D341Med (cell line): ENCODE measurements around the gene CDH4.

Experiments used
- DNase-seq: peaks from one replicate; pipeline ENCODE4 v3.0.0; 2012; ENCODE audit warnings: low spot score

CDH4 gene

DNA sequence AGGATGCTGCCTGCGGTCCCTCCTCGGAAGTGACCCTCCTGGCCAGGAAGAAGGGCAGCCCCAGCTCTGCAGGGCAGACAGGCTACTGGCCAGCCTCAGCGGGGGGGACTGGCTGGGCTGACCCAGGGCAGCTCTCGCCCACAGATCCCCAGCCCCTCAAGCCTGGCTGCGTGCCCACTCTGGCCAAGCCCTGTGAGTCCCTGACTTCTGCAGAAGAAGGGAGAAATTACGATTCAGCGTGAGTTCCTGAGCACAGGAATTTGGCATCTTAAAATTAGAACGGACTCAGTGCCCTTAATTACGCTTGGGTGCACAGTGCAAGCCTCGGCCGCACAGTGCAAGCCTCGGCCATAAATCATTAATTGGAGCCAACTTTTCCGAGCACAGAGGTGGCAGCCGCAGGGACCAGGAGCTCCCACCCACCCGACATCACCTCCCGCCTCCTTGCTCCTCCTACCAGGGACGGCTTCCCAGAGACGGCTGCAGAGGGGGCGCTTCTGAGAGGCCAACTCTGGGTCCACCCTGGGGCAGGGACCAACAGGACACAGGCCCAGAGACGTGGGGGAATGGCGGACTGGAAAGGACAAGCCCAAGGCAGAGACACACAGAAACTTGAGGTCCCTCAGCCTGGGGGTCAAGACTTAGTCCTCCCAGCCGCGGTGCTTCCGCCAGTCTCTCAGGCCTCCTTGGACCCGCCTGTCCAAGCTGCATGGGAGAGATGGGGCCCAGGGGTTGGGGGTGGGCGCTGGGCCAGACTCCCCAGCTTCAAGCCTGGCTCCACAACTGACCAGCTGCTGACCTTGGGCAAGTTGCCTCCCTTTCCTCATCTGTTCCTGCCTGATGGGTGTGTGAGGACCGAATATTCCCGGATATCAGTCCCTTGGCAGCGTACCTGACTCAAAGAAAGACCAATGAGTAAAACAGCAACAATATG, 648.2 kb downstream of the CDH4 start:
- DNase-seq, result no peak

DNA sequence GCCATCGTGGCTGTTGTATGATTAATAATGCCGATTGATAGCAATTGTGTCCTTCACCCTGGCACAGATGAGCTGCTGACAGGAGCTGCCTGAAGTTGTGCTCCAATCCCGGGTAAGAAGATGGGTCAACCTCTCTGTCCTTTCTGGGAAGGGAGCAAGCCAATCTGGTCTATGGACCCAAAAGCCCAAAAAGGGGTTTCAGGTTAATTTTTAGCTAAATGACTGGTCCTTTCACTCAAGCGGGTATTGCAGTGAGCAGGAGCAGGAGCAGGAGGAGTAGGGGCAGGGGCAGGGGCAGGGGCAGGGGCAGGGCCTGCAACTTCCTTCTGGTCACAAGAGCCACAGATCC, 648.9 kb downstream of the CDH4 start:
- no peak for DNase-seq

GRCh38 chr20:61901392-61902220, 649.5 kb downstream of the CDH4 start:
- DNase-seq, result no peak

DNA sequence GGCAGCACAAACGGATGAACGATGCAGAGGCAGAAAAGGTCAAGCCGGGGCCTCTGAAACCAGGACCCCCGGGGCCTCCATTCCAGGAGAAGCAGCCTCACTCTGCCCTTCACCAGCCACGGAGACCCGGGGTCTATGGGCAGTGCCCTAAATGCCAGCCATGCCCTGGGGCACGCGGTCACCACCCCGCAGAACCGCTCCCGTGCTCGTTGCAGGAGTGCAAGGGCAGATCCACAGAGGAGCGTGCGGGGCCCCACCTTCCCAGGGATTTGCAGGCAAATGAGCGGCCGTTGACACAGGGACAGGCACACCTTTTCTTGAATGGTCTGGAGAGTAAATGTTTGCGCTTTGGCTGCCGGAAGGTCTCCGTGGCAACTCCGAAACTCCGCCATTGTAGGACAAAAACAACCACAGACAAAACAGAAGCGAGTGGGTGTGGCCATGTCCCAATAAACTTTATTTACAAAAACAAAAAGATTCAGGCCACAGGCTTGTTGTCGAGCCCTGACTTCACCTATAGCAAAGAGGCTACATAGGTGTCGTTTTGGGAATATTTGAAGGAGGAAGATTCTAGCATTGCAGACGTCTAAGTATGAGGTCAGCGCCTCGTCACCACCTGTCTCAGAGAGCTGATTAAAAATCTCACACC, 650.3 kb downstream of the CDH4 start:
- no peak for DNase-seq

GRCh38 chr20:61903575-61904340, 651.7 kb downstream of the CDH4 start:
- DNase-seq, result no peak

GRCh38 chr20:61904456-61904855, 652.4 kb downstream of the CDH4 start:
- no peak for DNase-seq

DNA sequence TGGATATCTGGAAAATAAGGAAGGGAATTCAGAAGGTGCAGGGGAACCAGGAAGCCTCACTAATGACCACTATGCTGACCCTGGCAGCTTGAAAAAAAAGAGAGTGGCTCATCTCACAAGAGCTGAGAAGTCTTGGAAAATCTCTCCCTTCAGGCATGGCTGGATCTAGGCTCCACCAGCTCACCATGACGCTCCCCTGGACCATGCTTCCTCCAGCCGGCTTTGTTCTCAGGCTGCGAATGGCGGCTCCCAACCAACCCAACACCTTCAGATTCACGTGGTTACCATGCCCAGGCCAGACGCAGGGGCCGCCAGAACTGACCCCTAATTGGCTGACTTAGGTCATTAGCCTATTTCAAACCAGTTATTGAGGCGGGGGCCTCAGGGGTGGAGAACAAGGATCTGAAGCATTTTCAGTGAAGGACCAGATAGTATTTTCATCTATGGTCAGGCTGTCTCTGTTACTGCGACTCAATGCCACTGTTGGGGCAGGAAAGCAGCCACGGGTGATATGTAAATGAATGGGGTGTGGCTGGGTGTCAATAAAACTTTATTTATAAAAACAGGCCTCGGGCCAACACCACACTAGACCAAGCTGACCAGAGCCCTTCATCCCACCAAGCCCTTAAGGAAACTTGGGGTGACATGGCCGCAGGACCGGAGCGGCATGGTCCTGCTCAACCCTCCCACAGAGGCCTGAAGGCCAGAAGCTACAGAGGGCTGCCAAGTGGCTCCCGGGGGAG, 653.9 kb downstream of the CDH4 start:
- no peak for DNase-seq

- no peak for DNase-seq
These were observed 655.2 kb downstream of the CDH4 start for GRCh38 chr20:61907081-61907891.

- no peak for DNase-seq
These were observed 656.3 kb downstream of the CDH4 start for GRCh38 chr20:61908057-61909026.

DNA sequence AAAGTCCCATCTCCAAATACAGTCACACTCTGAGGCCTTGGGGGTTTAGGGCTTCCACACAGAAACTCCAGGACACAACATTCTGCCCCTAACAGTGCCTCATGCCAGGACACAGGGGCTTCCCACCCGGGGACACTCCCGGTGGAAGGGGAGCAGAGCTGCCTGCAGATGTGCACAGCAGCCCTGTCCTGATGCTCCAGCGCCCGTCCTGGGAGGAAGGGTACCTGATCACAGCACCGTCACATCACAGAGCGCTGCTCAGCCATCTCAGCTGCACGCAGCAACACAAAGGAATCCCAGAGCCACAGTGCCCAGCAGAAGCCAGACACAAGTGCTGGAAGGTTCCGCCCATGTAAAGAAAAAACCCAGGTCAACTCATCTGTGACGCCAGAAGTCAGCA, 657.0 kb downstream of the CDH4 start:
- no peak for DNase-seq

DNA sequence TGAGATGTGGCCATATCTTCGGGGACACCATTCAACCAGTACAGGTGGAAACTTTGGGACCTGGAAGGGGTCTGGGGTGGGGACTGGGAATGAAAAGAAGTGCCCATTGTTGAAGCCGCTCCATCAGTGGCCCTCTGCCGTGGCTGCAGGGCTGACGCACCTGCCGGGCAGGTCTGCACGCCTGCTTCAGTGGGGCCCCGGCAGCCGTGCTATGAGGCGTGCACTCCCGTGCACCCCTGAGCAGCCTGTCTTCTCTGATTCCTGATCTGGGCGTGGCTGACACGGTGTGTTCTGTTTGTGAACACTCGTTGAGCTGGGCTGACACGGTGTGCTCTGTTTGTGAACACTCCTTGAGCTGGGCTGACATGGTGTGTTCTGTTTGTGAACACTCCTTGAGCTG, 657.8 kb downstream of the CDH4 start:
- DNase-seq, result no peak

DNA sequence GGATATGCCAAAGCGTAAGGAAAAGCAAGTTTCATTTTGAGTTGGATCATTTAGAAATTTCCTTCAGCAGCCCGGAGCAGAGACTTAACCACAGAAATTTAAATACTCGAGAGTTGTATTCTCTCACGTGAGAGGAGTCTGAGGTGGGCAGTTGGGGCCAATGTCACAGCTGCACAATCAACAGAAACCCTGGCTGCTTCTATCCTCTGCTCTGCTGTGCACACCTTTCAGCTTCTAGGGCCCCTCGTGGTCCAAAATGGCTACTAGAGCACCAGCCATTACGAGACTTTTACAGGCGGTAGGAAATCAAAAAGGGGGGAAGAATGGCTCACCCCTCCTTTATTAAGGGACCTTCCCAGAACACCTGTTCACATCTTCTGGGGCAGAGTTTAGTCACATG, 659.8 kb downstream of the CDH4 start:
- DNase-seq, result no peak

DNA sequence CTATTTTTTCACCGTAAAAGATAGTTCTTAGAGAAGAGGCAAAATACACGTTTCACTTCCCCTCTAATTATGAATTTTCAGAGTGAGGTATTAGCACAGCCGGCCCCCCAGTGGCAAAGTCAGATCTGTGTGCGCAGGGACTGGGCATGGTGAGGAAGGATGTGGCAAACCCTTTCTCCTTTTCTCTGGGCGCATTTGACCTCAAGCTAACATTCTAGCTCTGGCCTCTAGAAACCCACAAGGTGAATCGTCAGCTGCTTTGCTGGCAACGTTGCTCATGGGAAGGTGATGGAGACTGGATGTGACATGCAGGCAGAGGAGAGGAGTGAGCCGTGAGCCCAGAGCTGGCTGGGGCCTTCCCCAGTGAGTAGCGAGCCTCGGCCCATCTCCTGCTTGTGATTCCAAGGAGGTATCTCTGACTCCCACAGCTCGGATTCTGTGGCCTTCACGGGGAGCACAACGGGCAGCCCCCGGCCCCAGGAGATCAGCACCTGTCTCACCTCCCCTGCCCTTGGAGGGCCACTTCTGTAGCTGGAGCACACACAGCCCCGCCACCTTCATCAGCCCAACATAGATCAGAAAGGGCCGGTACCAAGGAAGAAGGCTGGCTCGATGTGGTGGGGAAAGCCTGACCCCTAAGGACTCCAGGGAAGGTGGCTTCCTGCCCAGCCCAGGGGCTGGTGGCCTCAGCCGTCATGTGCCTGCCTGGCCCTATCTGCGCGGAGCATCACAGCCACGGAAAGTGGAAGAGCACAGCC, 660.8 kb downstream of the CDH4 start:
- DNase-seq, result no peak

GRCh38 chr20:61913423-61914225, 661.6 kb downstream of the CDH4 start:
- no peak for DNase-seq

- DNase-seq, result no peak
These were observed 663.0 kb downstream of the CDH4 start for GRCh38 chr20:61915101-61915500.

GRCh38 chr20:61916318-61916891, 664.3 kb downstream of the CDH4 start:
- no peak for DNase-seq

- DNase-seq, result no peak
These were observed 665.5 kb downstream of the CDH4 start for GRCh38 chr20:61917474-61918145.
